BJ (cell line): Measurements from ENCODE around the gene RUNX1. TPM values are rescaled to one million over a fixed set of nuclear protein-coding genes. Genes with fewer than 3 reads are reported as not detected.
A peak's percentile ranks its signal among the peaks of the same experiment; 100 is the strongest.

Experiments used
- CTCF ChIA-PET: fragments of 350-600 bp; formaldehyde crosslinking; extraction: SDS; loops from one replicate; lab custom pipeline; 2021; ENCODE audit warnings: antibody characterized with exemption, inconsistent platforms; lab: Yijun Ruan, JAX
- POLR2A ChIA-PET: fragments of 300-600 bp; sonication (Branson Sonifier 250); formaldehyde crosslinking; extraction: SDS; loops from one replicate; lab custom pipeline; 2021; ENCODE audit warnings: antibody characterized with exemption; lab: Charles Lee
- DNase-seq: peaks from one replicate; pipeline ENCODE4 v3.0.0-alpha.2; 2011; ENCODE audit warnings: low read depth
- H3K27me3 ChIP-seq: 2 replicates; pipeline ENCODE4 v1.6.0; 2011; ENCODE audit warnings: low read length; ENCODE audit not compliant: control insufficient read depth, insufficient read depth
- H3K36me3 ChIP-seq: 2 replicates; pipeline ENCODE4 v1.5.1; 2011; ENCODE audit warnings: low read length; ENCODE audit not compliant: control insufficient read depth, insufficient read depth
- H3K4me3 ChIP-seq: 2 replicates; pipeline ENCODE4 v1.5.1; 2011; ENCODE audit warnings: low read depth, mild to moderate bottlenecking, control low read depth, low read length
- polyA plus RNA-seq: library from polyadenylated mRNA; depleted of rRNA; stranded (reverse); fragments of >200 nt; gene quantifications from 2 replicates; pipeline ENCODE4 v1.2.3, GENCODE V29; 2011
- TF ChIP-seq, protein P1 (sequence below): IDR thresholded peaks from 2 replicates; pipeline ENCODE4 v1.5.1; 2011; ENCODE audit warnings: low read depth, mild to moderate bottlenecking, control low read depth, inconsistent platforms, low read length, moderate library complexity; ENCODE audit not compliant: insufficient read depth

Gene RUNX1
- polyA plus RNA-seq, 1 experiment = 36.1 TPM

DNA sequence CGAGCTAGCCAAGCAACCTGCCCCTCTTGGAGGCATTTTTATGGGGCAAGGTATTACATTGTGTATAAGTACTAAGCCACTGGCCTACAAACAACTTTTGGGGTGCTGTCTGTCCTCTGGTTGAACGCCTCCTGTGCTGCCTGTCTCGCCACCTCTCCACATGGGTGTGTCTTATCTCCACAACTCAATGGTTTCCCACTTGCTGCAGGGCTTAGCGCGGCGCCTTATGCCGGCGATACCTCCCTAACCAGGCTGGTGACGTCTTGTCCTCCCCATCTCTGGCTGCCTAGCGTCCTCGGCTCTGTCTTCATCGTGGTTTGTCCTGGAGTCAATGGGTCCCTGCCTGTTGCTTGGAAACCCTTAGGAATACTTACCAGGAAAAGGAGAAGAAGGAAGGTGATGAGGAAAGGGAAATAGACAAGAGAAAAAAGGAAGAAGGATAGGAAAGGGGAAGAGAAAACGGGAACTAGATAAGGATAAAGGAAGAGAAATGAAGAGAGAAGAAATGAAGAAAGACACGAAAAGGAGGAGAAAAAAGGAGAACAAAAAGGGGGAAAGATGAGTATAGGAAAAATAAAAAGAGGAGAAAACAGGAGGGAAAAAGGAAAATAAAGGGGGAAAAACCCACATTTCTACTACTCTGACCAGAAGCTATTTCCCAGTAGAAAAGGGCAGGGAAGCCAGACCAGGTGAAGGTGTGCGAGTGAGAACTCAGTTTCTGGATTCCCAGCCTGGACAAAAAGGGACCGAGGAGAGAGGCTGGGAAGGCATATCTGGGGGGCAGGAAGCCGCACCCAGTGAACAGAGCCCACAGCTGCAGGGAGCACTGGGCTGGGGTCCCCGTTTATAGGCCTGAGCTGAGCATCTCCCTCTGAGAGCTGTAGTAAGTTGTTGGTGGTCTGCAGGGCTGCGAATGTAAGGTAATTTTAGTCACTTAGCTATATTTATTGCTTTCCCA is 294.1 kb downstream of the RUNX1 start:
- Histone ChIP-seq H3K4me3 (no peak overlapping the region), H3K27me3 (no peaks in the 10 kb centered on the region; the same call in 1 of the 2 replicates), H3K36me3 (no peaks in the 10 kb centered on the region)
- DNase-seq = no peak
- TF ChIP-seq, protein P1, sequence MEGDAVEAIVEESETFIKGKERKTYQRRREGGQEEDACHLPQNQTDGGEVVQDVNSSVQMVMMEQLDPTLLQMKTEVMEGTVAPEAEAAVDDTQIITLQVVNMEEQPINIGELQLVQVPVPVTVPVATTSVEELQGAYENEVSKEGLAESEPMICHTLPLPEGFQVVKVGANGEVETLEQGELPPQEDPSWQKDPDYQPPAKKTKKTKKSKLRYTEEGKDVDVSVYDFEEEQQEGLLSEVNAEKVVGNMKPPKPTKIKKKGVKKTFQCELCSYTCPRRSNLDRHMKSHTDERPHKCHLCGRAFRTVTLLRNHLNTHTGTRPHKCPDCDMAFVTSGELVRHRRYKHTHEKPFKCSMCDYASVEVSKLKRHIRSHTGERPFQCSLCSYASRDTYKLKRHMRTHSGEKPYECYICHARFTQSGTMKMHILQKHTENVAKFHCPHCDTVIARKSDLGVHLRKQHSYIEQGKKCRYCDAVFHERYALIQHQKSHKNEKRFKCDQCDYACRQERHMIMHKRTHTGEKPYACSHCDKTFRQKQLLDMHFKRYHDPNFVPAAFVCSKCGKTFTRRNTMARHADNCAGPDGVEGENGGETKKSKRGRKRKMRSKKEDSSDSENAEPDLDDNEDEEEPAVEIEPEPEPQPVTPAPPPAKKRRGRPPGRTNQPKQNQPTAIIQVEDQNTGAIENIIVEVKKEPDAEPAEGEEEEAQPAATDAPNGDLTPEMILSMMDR = no peak
- ChIA-PET CTCF (interaction anchor here (0.8 kb wide), 1 partner anchor 9 kb away, joined by 5 read pairs; no protein-coding TSS in a partner anchor), POLR2A (no interaction called here)

GRCh38 chr21:34748862-34749261 is 300.2 kb downstream of the RUNX1 start:
- CTCF ChIA-PET = no interaction called here
- POLR2A ChIA-PET = no interaction called here
- H3K4me3 ChIP-seq = no peak overlapping the region
- TF ChIP-seq, protein P1 = no peak
- no peaks in the 10 kb centered on the region for H3K27me3 ChIP-seq
- H3K36me3 ChIP-seq = no peaks in the 10 kb centered on the region
- no peak for DNase-seq

DNA sequence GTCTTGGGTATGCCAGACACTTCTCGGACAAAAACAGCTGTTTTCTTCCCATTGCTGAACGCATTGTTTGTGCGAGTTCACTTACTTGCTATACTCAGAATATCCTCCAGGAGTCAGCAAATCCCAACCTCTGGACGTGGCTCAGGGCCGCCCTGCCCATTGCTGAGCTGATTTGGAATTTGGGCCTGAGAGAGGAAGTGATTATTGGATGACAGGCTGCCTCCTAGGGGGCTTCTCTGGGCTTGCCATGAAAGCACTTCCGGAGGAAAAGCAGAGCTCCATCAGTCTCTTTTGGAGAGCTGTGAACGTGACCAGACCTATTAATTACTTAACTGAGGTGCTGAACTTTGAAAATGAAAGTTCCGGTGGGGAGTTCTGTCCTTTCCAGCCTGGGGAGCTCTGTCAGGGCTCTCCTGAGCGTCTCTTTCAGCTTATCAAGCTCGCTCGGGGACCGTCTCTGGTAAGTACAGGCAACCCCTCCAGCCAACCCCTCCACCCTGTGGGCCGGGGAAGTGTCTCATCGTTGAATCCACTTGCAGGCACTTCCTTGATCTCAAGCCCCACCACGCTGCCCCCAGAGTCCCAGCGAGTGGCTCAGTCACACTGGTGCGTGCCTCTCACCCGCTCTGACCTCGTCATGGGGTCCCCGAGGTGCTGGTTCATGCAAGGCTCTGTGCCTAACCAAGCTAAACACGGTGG is 303.4 kb downstream of the RUNX1 start:
- POLR2A ChIA-PET = interaction anchor here (0.6 to 1.0 kb wide), 4 partner anchors 67 to 1285 kb away, joined by 3 to 5 read pairs (median 4); no protein-coding TSS in a partner anchor
- H3K4me3 ChIP-seq = no peak overlapping the region

DNA sequence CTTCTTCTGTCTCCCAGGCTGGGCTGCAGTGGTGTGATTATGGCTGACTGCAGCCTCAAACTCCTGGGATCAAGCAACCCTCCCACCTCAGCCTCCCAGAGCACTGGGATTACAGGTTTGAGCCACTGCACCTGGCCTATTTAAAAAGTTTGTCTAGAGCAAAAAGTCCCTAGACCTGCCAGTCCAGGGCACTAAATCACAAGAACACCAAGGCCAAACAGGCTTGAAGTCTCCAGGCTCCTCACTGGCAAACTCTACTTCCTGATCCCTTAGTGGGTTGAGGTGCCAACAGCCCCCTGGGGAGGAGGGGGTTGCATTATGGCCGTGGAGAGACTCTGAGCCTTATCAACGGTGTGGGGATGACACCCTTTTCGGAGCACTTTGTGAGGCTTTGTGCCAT is 304.3 kb downstream of the RUNX1 start:
- ChIA-PET CTCF (interaction anchor here (0.6 to 3.2 kb wide), 37 partner anchors 8 to 1292 kb away, joined by 3 to 21 read pairs (median 4); no protein-coding TSS in a partner anchor), POLR2A (no interaction called here)
- TF ChIP-seq, protein P1 = no peak
- no peak overlapping the region for H3K4me3 ChIP-seq
- DNase-seq = no peak
- H3K36me3 ChIP-seq = no peaks in the 10 kb centered on the region
- no peaks in the 10 kb centered on the region for H3K27me3 ChIP-seq

More for the DNA sequence above, 303.4 kb downstream of the RUNX1 start:
- CTCF ChIA-PET = interaction anchor here (0.5 to 3.2 kb wide), 49 partner anchors 9 to 1291 kb away, joined by 3 to 21 read pairs (median 4); no protein-coding TSS in a partner anchor
- Histone ChIP-seq H3K27me3 (no peaks in the 10 kb centered on the region), H3K36me3 (no peaks in the 10 kb centered on the region)
- TF ChIP-seq, protein P1 = peak; percentile 87
- no peak for DNase-seq
